H1 (cell line): ENCODE data around the gene DPYD. TPM values are rescaled to one million over a fixed set of nuclear protein-coding genes. Genes with fewer than 3 reads are reported as not detected.

ENCODE experiments used
- BRCA1 ChIP-seq: IDR thresholded peaks from 2 replicates; pipeline ENCODE4 v1.6.1; 2012; ENCODE audit warnings: low read depth, low read length, improper control_type of control experiment
- GABPA ChIP-seq: IDR thresholded peaks from 2 replicates; pipeline ENCODE4 v1.6.1; 2011; ENCODE audit warnings: mild to moderate bottlenecking, low read length, moderate library complexity, borderline replicate concordance; ENCODE audit not compliant: insufficient read depth
- JUN ChIP-seq: IDR thresholded peaks from 2 replicates; pipeline ENCODE4 v1.6.1; 2011; ENCODE audit warnings: low read depth, mild to moderate bottlenecking, improper control_type of control experiment, low read length
- polyA plus RNA-seq, 7 experiments: library from polyadenylated mRNA; depleted of rRNA in 3 of 7; stranded (reverse) in 5 of 7; unstranded in 2 of 7; fragments of >200 nt in 5 of 7; fragments of 200-250 nt in 2 of 7; gene quantifications; 1 replicate in 5 of 7; 2 replicates in 1 of 7; 4 replicates in 1 of 7; pipeline versions ENCODE4 v1.2.1 to v1.2.3, GENCODE V29; 2011 to 2013; ENCODE audit warnings: missing spikeins in 2 of 7, mixed read lengths in 2 of 7
- total RNA-seq: library from RNA; stranded (reverse); fragmentation: NEBNext Ultra II Directional; extraction: Animal tissue kit (Norgen Biotek cat#: 25700); gene quantifications from 2 replicates; pipeline ENCODE4 v1.2.1, GENCODE V29; 2021

DPYD gene
- total and polyA plus RNA-seq, 2 of the 8 experiments (the other 6 are each of a cell fraction or from before 2014, with no cell fraction given), result 0.29 to 0.73 TPM

- no peak for TF ChIP-seq BRCA1
- no peak for TF ChIP-seq JUN
- TF ChIP-seq GABPA, result no peak
- TF ChIP-seq, all 59 proteins: peak for 0
Observed at GRCh38 chr1:97304366-97304765, 616.5 kb downstream of the DPYD start (continued).
